HG03521 (cell line): ENCODE data around the gene ACAD8.
"Not testable (repeated sequence)": the region's sequence is repeated elsewhere in the genome, so short reads cannot be mapped to it uniquely, and the experiment has no call there.

Experiments
- ATAC-seq: cut with Tn5 transposase; IDR thresholded peaks from one replicate; pipeline ENCODE4 v1.9.1; 2021; ENCODE audit warnings: mild to moderate bottlenecking, moderate library complexity; ENCODE audit not compliant: unreplicated experiment

Gene ACAD8

GRCh38 chr11:134266440-134266839 lies 13.1 kb downstream of the ACAD8 start:
- ATAC-seq: no peak

GRCh38 chr11:134266841-134267251 lies 13.5 kb downstream of the ACAD8 start:
- no peak for ATAC-seq

GRCh38 chr11:134267461-134267860 lies 14.1 kb downstream of the ACAD8 start:
- ATAC-seq: no peak

GRCh38 chr11:134267966-134268365 lies 14.6 kb downstream of the ACAD8 start:
- no peak for ATAC-seq

- ATAC-seq: no peak
Observed at GRCh38 chr11:134270250-134270714, 16.9 kb downstream of the ACAD8 start.

GRCh38 chr11:134271978-134272377 lies 18.6 kb downstream of the ACAD8 start:
- no peak for ATAC-seq

GRCh38 chr11:134272381-134273316 lies 19.3 kb downstream of the ACAD8 start:
- no peak for ATAC-seq

GRCh38 chr11:134273317-134273712 lies 19.9 kb downstream of the ACAD8 start:
- no peak for ATAC-seq

- no peak for ATAC-seq
Observed at GRCh38 chr11:134275188-134275533, 21.8 kb downstream of the ACAD8 start.

- peak; percentile 72 for ATAC-seq
Observed at GRCh38 chr11:134275534-134276395, 22.4 kb downstream of the ACAD8 start, which contains the start of gene GLB1L3. TSS of gene GLB1L3 (plus strand) at chr11:134276379. CDS start at chr11:134276741, 362 bp downstream.

- ATAC-seq: no peak
Observed at GRCh38 chr11:134276396-134277182, 23.2 kb downstream of the ACAD8 start.

- ATAC-seq: no peak
Observed at GRCh38 chr11:134277183-134278001, 24.0 kb downstream of the ACAD8 start.

- ATAC-seq: no peak
Observed at GRCh38 chr11:134278356-134278755, 25.0 kb downstream of the ACAD8 start.

- not testable (repeated sequence) for ATAC-seq
Observed at GRCh38 chr11:134281635-134282034, 28.3 kb downstream of the ACAD8 start.

GRCh38 chr11:134282121-134283045 lies 29.0 kb downstream of the ACAD8 start:
- no peak for ATAC-seq

GRCh38 chr11:134283461-134284230 lies 30.3 kb downstream of the ACAD8 start:
- no peak for ATAC-seq

GRCh38 chr11:134284349-134284748 lies 31.0 kb downstream of the ACAD8 start:
- ATAC-seq: not testable (repeated sequence)

- no peak for ATAC-seq
Observed at GRCh38 chr11:134287561-134287960, 34.2 kb downstream of the ACAD8 start.
